Uterus (tissue), 4 donors: Measurements from ENCODE around the gene SNCG. TPM values are rescaled to one million over a fixed set of nuclear protein-coding genes. Genes with fewer than 3 reads are reported as not detected.

ENCODE experiments used
- DNase-seq, 2 donors: peaks; one replicate each; pipeline ENCODE4 v3.0.0-alpha.2; 2019 to 2020
- H3K27ac ChIP-seq, 2 donors: fragments of 200-600 bp; sonication (generic); 1 replicate in 1 of 2; 2 replicates in 1 of 2; pipeline ENCODE4 v1.5.1; 2016 to 2018
- H3K27me3 ChIP-seq, 2 donors: fragments of 200-600 bp; sonication (generic); one replicate each; pipeline ENCODE4 v1.5.1; 2018 to 2019; ENCODE audit warnings: control low read depth in 1 of 2
- H3K36me3 ChIP-seq, 2 donors: fragments of 200-600 bp; sonication (generic); one replicate each; pipeline ENCODE4 v1.5.1; 2019; ENCODE audit warnings: control low read depth in 1 of 2
- H3K4me1 ChIP-seq, 2 donors: fragments of 200-600 bp; sonication (generic); one replicate each; pipeline ENCODE4 v1.5.1; 2018 to 2019; ENCODE audit warnings: control low read depth in 1 of 2
- H3K4me3 ChIP-seq, 2 donors: fragments of 200-600 bp; sonication (generic); 1 replicate in 1 of 2; 2 replicates in 1 of 2; pipeline ENCODE4 v1.5.1; 2018 to 2019; ENCODE audit warnings: mild to moderate bottlenecking in 1 of 2
- H3K9me3 ChIP-seq, 2 donors: fragments of 200-600 bp; sonication (generic); one replicate each; pipeline ENCODE4 v1.5.1; 2019; ENCODE audit warnings: control low read depth in 1 of 2
- POLR2A ChIP-seq, 2 donors: fragments of 450-650 bp; IDR thresholded peaks; one replicate each; pipeline ENCODE4 v1.6.1; 2016; ENCODE audit warnings: antibody characterized with exemption in 2 of 2, mild to moderate bottlenecking in 1 of 2, moderate library complexity in 1 of 2
- intact Hi-C: fragments of 100-400 bp; cut with DNase I; formaldehyde crosslinking; loops from one replicate; pipeline ENCODE4 v1.15.1; 2023; ENCODE audit warnings: low total_unique reads
- total RNA-seq, 4 donors: library from RNA; depleted of rRNA in 3 of 4; stranded (reverse); fragments of >200 nt in 3 of 4; gene quantifications; one replicate each; pipeline versions ENCODE4 v1.1.0 to v1.2.4, GENCODE V29; 2014 to 2023
- TF ChIP-seq, protein P1 (sequence below), 4 experiments: fragments of 200-600 bp in 2 of 4; fragments of 450-650 bp in 2 of 4; sonication (generic) in 2 of 4; IDR thresholded peaks; one replicate each; pipeline ENCODE4 v1.5.1; 2016 to 2019; ENCODE audit warnings: antibody characterized with exemption in 4 of 4, mild to moderate bottlenecking in 2 of 4, moderate library complexity in 1 of 4
- donor health status: DM: yes; HTN: yes; CAD: no.

Gene SNCG
- total RNA-seq, 4 donors from 2014 or later = 5.5 to 68.6 (median 36.2) TPM

DNA sequence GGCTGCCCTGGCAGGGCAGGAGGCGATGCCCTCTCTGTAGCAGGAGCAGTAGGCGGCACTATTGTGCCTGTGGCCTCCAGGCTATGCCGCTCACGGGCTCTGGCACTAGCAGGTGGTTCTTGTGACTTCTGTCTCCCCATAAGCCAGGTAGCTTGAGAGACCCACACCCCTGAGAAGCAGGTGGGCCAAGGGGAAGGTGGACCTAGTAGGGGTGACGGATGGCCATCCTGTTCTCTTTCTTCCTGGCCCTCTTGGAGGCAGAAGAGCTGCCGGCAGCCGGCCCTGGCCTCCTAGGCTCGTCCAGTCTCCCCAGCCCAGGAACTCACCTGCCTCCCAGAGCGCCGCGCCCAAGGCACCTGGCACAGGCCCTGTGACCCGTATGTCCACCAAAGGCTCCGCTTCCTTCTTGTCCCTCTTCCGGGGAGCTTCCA, 16.4 kb upstream of the SNCG start:
- no peak overlapping the region for H3K4me3 ChIP-seq
- DNase-seq = no peak
- TF ChIP-seq, protein P1, sequence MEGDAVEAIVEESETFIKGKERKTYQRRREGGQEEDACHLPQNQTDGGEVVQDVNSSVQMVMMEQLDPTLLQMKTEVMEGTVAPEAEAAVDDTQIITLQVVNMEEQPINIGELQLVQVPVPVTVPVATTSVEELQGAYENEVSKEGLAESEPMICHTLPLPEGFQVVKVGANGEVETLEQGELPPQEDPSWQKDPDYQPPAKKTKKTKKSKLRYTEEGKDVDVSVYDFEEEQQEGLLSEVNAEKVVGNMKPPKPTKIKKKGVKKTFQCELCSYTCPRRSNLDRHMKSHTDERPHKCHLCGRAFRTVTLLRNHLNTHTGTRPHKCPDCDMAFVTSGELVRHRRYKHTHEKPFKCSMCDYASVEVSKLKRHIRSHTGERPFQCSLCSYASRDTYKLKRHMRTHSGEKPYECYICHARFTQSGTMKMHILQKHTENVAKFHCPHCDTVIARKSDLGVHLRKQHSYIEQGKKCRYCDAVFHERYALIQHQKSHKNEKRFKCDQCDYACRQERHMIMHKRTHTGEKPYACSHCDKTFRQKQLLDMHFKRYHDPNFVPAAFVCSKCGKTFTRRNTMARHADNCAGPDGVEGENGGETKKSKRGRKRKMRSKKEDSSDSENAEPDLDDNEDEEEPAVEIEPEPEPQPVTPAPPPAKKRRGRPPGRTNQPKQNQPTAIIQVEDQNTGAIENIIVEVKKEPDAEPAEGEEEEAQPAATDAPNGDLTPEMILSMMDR (IDR thresholded peaks at IDR 0.05) = no peak
- TF ChIP-seq POLR2A (IDR thresholded peaks at IDR 0.05) = no peak
- intact Hi-C loops = no loop called here
- H3K27me3 ChIP-seq = no peaks in the 10 kb centered on the region
- no peak overlapping the region for H3K27ac ChIP-seq
- H3K4me1 ChIP-seq = peaks cover 0 to 4% of the 10 kb centered on the region in 2 donors
- H3K9me3 ChIP-seq = no peaks in the 10 kb centered on the region
- no peaks in the 10 kb centered on the region for H3K36me3 ChIP-seq

DNA sequence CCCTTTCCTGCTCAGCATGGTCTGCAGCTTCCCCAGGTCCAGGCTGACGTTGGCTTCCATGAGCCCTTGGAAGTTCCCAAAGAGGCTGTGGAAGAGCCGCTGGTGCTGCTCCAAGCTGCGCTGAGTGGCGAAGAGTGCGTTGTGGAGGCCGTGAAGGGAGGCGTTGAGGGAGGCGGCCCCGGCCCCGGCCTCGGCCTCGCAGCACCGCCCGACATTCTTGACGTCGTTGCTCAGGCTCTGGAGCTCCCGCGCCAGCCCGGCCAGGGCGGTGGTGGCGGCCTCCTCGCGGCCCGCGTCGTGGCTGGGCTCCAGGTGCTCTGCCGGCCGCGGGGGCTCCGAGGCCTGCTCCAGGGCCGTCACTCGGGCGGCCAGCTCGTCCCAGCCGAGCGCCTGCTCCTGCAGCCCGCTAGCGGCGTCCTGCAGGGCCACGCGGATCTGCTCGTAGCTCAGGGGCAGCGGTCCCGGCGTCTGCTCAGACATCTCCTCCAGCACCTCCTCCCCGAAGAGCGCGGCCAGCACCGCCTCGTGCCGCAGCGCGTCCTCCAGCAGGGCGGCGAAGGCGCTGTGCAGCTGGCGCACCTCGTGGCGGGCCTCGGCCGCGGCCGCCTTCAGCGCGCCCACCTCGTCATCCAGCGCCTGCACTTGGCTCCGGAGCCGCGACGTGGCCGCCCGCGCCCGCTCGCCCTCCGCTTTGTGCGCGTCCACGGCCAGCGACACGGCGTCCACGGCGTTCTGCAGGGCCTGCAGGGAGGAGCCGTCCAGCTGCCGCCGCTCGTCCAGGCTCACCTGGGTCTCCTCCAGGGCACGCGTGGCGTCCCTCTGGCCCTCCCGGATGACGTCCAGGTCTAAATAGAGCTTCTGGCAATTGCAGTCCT, 15.7 kb upstream of the SNCG start:
- Histone ChIP-seq H3K4me3 (no peak overlapping the region), H3K27ac (no peak overlapping the region)
- no peak for DNase-seq

DNA sequence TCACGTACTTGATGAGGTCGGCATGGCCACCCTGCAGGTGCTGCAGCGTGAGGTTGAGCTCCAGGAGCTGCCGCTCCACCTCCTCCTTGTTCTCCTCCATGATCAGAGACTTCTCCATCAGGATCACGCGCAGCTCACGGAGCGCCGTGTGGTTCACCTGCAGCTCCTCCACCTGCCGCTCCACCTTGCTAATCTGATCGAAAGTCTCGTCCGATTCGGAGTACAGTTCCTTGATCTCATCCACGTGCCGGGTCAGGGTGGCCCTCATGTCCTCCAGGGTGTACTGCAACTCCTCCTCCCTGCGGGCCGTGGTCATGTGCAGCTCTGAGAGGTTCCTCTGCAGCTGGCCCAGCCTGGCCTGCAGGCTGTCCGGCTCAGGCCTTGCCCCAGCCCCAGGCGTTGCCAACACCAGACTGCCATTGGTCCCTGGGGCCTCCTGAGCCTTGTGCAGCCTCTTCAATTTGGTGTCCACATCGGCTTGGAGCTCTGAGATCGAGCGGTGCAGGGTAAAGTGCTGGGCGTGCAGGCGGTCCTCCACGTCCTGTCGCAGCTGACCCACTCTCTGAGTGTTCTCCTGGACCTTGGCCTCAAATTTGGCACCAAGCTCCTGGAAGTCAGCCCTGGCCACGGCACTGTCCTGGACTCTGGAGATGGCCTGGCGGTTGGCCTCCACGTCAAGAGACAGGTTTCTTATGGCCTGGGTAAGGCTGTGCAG, 14.9 kb upstream of the SNCG start:
- H3K27me3 ChIP-seq = no peaks in the 10 kb centered on the region
- H3K4me1 ChIP-seq = peaks cover 0 to 4% of the 10 kb centered on the region in 2 donors
- no peaks in the 10 kb centered on the region for H3K36me3 ChIP-seq
- H3K27ac ChIP-seq = no peak overlapping the region
- no peak for DNase-seq
- H3K4me3 ChIP-seq = no peak overlapping the region
- intact Hi-C loops = no loop called here
- no peak for TF ChIP-seq POLR2A (IDR thresholded peaks at IDR 0.05)
- no peaks in the 10 kb centered on the region for H3K9me3 ChIP-seq

More for the DNA sequence above, 15.7 kb upstream of the SNCG start:
- intact Hi-C loops = no loop called here
- no peak for TF ChIP-seq POLR2A (IDR thresholded peaks at IDR 0.05)
- TF ChIP-seq, protein P1 (IDR thresholded peaks at IDR 0.05) = no peak
- no peaks in the 10 kb centered on the region for H3K27me3 ChIP-seq
- no peaks in the 10 kb centered on the region for H3K9me3 ChIP-seq
- no peaks in the 10 kb centered on the region for H3K36me3 ChIP-seq
- peaks cover 0 to 4% of the 10 kb centered on the region in 2 donors for H3K4me1 ChIP-seq

GRCh38 chr10:86944031-86944419, 14.4 kb upstream of the SNCG start:
- TF ChIP-seq, protein P1 (IDR thresholded peaks at IDR 0.05) = no peak
- no peak for TF ChIP-seq POLR2A (IDR thresholded peaks at IDR 0.05)
- Histone ChIP-seq H3K27me3 (no peaks in the 10 kb centered on the region), H3K9me3 (no peaks in the 10 kb centered on the region), H3K36me3 (no peaks in the 10 kb centered on the region), H3K4me1 (peaks cover 0 to 4% of the 10 kb centered on the region in 2 donors), H3K27ac (no peak overlapping the region), H3K4me3 (no peak overlapping the region)
- DNase-seq = peak in 1 of 2 donors; percentile 2
- intact Hi-C loops = no loop called here

DNA sequence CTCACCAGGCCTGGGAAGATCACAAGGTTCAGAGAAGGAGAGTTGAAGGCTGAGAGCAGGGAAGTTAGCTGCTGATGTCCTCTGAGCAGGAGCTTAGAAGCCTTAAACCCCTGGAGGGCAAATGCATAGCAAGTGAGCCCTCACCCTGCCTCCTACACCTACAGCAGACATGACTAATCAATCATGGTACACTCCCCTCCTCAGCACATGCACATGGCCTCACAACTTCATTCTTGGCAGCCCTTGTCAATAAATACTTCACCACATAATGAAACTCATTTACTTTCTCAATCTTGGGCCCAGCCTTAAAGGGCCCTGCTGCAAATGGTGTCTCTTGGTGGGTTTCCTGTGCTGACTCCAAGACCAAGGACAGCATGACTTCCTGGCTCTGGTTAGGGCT, 13.9 kb upstream of the SNCG start:
- peaks cover 0 to 4% of the 10 kb centered on the region in 2 donors for H3K4me1 ChIP-seq
- H3K27me3 ChIP-seq = no peaks in the 10 kb centered on the region
- TF ChIP-seq POLR2A (IDR thresholded peaks at IDR 0.05) = no peak
- TF ChIP-seq, protein P1 (IDR thresholded peaks at IDR 0.05) = no peak
- no peaks in the 10 kb centered on the region for H3K36me3 ChIP-seq
- no peak overlapping the region for H3K27ac ChIP-seq
- intact Hi-C loops = no loop called here
- DNase-seq = peak in 1 of 2 donors; percentile 4
- H3K4me3 ChIP-seq = no peak overlapping the region
- H3K9me3 ChIP-seq = no peaks in the 10 kb centered on the region
